Panc1 (cell line): Measurements from ENCODE around the gene SPEM2. TPM values are rescaled to one million over a fixed set of nuclear protein-coding genes. Genes with fewer than 3 reads are reported as not detected.
A peak's percentile ranks its signal among the peaks of the same experiment; 100 is the strongest.
"Not testable (repeated sequence)": the region's sequence is repeated elsewhere in the genome, so short reads cannot be mapped to it uniquely, and the experiment has no call there.

Experiments used
- ATAC-seq: fragments of 200-7000 bp; cut with Tn5 transposase; 2 replicates; pipeline ENCODE4 v1.9.1; 2020; ENCODE audit warnings: mild to moderate bottlenecking, moderate library complexity
- BruUV-seq: library from RNA; stranded (reverse); fragments of 400-500 nt; replicated peaks from 2 replicates; lab custom pipeline; 2021; lab: Mats Ljungman, UMichigan
- CTCF ChIA-PET: fragments of 300-600 bp; sonication (Branson Sonifier 250); formaldehyde crosslinking; loops from one replicate; lab custom pipeline; 2022; ENCODE audit warnings: antibody characterized with exemption; lab: Charles Lee
- POLR2A ChIA-PET: fragments of 300-600 bp; sonication (Branson Sonifier 250); formaldehyde crosslinking; loops from one replicate; lab custom pipeline; 2022; ENCODE audit warnings: antibody characterized with exemption; lab: Charles Lee
- DNase-seq: peaks from one replicate; pipeline ENCODE4 v3.0.0-alpha.2; 2010; ENCODE audit warnings: low read depth, low spot score
- H3K27ac ChIP-seq: 2 replicates; pipeline ENCODE4 v1.5.1; 2011; ENCODE audit warnings: mild to moderate bottlenecking, low read length, inconsistent platforms
- H3K27me3 ChIP-seq: fragments of 200-500 bp; sonication (Bioruptor generic); 2 replicates; pipeline ENCODE4 v1.6.0; 2014; ENCODE audit warnings: low read length, inconsistent platforms; ENCODE audit not compliant: control insufficient read depth, insufficient read depth
- H3K36me3 ChIP-seq: fragments of 200-500 bp; sonication (Bioruptor generic); 2 replicates; pipeline ENCODE4 v1.5.1; 2014; ENCODE audit warnings: inconsistent platforms, mild to moderate bottlenecking, low read length, moderate library complexity; ENCODE audit not compliant: control insufficient read depth, insufficient read depth
- H3K4me1 ChIP-seq: 2 replicates; pipeline ENCODE4 v1.5.1; 2011; ENCODE audit warnings: inconsistent platforms, mild to moderate bottlenecking, low read length, moderate library complexity; ENCODE audit not compliant: control insufficient read depth, insufficient read depth
- H3K4me3 ChIP-seq, 2 experiments: 2 replicates each; pipeline ENCODE4 v1.5.1; 2011 to 2012; ENCODE audit warnings: low read depth in 2 of 2, low read length in 2 of 2, mild to moderate bottlenecking in 2 of 2, inconsistent platforms in 1 of 2, moderate library complexity in 1 of 2
- H3K9me3 ChIP-seq: fragments of 200-500 bp; sonication (Bioruptor generic); 2 replicates; pipeline ENCODE4 v1.5.1; 2014; ENCODE audit warnings: low read depth, mild to moderate bottlenecking, inconsistent platforms, low read length, moderate library complexity; ENCODE audit not compliant: control insufficient read depth, insufficient read depth
- POLR2AphosphoS5 ChIP-seq: IDR thresholded peaks from 2 replicates; pipeline ENCODE4 v1.6.1; 2012; ENCODE audit warnings: mild to moderate bottlenecking, low read depth, low read length, moderate library complexity
- SIN3A ChIP-seq: IDR thresholded peaks from 2 replicates; pipeline ENCODE4 v1.6.1; 2012; ENCODE audit warnings: low read depth, mild to moderate bottlenecking, low read length, moderate library complexity, borderline replicate concordance; ENCODE audit not compliant: insufficient read depth
- TCF7L2 ChIP-seq: IDR thresholded peaks from 2 replicates; pipeline ENCODE4 v1.6.1; 2011; ENCODE audit warnings: mild to moderate bottlenecking, low read depth, low read length, inconsistent platforms
- in situ Hi-C: cut with HindIII; loops from 2 replicates; pipeline ENCODE4 v1.10.0; 2016; ENCODE audit warnings: low sequenced_read_pairs, low pct_unique_long_range_greater_than_20kb
- intact Hi-C: fragments of 100-400 bp; cut with micrococcal nuclease; formaldehyde crosslinking; loops from one replicate; pipeline ENCODE4 v1.10.0; 2022; ENCODE audit not compliant: unreplicated experiment
- total RNA-seq: library from RNA; stranded (reverse); gene quantifications from one replicate; pipeline ENCODE4 v1.2.1, GENCODE V29; 2021; ENCODE audit not compliant: unreplicated experiment
- TF ChIP-seq, protein P1 (sequence below), 2 experiments: IDR thresholded peaks; 2 replicates each; pipeline ENCODE4 v1.6.1; 2011 to 2012; ENCODE audit warnings: low read depth in 2 of 2, control low read depth in 1 of 2, low read length in 1 of 2, mild to moderate bottlenecking in 1 of 2, moderate library complexity in 1 of 2; ENCODE audit not compliant: insufficient read depth in 1 of 2
- TF ChIP-seq, protein P2 (sequence below): fragments of 450-650 bp; IDR thresholded peaks from 2 replicates; pipeline ENCODE4 v1.5.1; 2017; ENCODE audit warnings: mild to moderate bottlenecking

Gene SPEM2
- total RNA-seq, 1 experiment from 2014 or later, result not detected

- BruUV-seq, POLR2A ChIA-PET, H3K9me3 ChIP-seq, H3K27ac ChIP-seq, in situ Hi-C loops, H3K36me3 ChIP-seq, CTCF ChIA-PET, DNase-seq, intact Hi-C loops, H3K27me3 ChIP-seq, ATAC-seq, H3K4me3 ChIP-seq: not testable (repeated sequence)
- peaks cover 24% of the 10 kb centered on the region for H3K4me1 ChIP-seq
Observed at GRCh38 chr17:7470457-7470973, 45.1 kb downstream of the SPEM2 start.

DNA sequence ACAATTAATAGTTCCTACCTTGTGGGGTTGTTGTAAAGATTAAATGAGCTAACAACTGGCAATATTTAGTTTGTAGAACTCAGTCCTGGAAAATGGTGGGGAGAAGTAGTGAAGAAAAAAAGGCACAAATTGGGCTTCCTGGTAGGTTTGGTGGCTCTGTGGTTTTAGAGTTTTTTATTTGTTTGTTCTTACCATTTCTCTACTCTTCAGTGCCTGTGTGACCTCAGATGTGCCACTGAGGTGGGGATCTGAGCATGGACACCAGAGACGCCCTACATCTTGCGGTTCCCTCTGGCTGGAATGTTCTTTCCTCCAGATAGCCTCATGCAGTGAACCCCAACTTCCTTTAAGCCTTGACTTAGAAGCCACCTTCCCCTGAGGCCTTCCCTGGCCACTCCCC lies 46.3 kb downstream of the SPEM2 start:
- Histone ChIP-seq H3K9me3 (no peaks in the 10 kb centered on the region), H3K27me3 (no peaks in the 10 kb centered on the region), H3K4me3 (no peak overlapping the region), H3K27ac (peak overlapping the region; percentile 8; the same call in 1 of the 2 replicates), H3K36me3 (no peaks in the 10 kb centered on the region), H3K4me1 (peaks cover 28% of the 10 kb centered on the region)
- POLR2A ChIA-PET, result no interaction called here
- TF ChIP-seq TCF7L2, result no peak
- TF ChIP-seq, protein P1, sequence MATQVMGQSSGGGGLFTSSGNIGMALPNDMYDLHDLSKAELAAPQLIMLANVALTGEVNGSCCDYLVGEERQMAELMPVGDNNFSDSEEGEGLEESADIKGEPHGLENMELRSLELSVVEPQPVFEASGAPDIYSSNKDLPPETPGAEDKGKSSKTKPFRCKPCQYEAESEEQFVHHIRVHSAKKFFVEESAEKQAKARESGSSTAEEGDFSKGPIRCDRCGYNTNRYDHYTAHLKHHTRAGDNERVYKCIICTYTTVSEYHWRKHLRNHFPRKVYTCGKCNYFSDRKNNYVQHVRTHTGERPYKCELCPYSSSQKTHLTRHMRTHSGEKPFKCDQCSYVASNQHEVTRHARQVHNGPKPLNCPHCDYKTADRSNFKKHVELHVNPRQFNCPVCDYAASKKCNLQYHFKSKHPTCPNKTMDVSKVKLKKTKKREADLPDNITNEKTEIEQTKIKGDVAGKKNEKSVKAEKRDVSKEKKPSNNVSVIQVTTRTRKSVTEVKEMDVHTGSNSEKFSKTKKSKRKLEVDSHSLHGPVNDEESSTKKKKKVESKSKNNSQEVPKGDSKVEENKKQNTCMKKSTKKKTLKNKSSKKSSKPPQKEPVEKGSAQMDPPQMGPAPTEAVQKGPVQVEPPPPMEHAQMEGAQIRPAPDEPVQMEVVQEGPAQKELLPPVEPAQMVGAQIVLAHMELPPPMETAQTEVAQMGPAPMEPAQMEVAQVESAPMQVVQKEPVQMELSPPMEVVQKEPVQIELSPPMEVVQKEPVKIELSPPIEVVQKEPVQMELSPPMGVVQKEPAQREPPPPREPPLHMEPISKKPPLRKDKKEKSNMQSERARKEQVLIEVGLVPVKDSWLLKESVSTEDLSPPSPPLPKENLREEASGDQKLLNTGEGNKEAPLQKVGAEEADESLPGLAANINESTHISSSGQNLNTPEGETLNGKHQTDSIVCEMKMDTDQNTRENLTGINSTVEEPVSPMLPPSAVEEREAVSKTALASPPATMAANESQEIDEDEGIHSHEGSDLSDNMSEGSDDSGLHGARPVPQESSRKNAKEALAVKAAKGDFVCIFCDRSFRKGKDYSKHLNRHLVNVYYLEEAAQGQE (IDR thresholded peaks at IDR 0.05; ENCODE audit: insufficient read depth in 1 of 2, low read depth in 2 of 2, low read length in 1 of 2), result no peak
- TF ChIP-seq, protein P2, sequence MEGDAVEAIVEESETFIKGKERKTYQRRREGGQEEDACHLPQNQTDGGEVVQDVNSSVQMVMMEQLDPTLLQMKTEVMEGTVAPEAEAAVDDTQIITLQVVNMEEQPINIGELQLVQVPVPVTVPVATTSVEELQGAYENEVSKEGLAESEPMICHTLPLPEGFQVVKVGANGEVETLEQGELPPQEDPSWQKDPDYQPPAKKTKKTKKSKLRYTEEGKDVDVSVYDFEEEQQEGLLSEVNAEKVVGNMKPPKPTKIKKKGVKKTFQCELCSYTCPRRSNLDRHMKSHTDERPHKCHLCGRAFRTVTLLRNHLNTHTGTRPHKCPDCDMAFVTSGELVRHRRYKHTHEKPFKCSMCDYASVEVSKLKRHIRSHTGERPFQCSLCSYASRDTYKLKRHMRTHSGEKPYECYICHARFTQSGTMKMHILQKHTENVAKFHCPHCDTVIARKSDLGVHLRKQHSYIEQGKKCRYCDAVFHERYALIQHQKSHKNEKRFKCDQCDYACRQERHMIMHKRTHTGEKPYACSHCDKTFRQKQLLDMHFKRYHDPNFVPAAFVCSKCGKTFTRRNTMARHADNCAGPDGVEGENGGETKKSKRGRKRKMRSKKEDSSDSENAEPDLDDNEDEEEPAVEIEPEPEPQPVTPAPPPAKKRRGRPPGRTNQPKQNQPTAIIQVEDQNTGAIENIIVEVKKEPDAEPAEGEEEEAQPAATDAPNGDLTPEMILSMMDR, result no peak
- no peak for TF ChIP-seq SIN3A
- TF ChIP-seq POLR2AphosphoS5, result no peak
- ATAC-seq, result no peak
- TSS peak; percentile 60 for BruUV-seq
- no peak for DNase-seq
- intact Hi-C loops, result no loop called here
- CTCF ChIA-PET, result no interaction called here
- in situ Hi-C loops, result no loop called here

GRCh38 chr17:7474767-7475166 lies 49.4 kb downstream of the SPEM2 start:
- intact Hi-C loops, POLR2A ChIA-PET, in situ Hi-C loops, H3K4me3 ChIP-seq, ATAC-seq, DNase-seq, H3K27me3 ChIP-seq, H3K27ac ChIP-seq, BruUV-seq, CTCF ChIA-PET, H3K36me3 ChIP-seq, H3K9me3 ChIP-seq: not testable (repeated sequence)
- peaks cover 25% of the 10 kb centered on the region for H3K4me1 ChIP-seq
